GM18508 (cell line): ENCODE results near the gene COMMD6.

ENCODE experiments used
- ATAC-seq: cut with Tn5 transposase; IDR thresholded peaks from one replicate; pipeline ENCODE4 v1.9.1; 2021; ENCODE audit warnings: moderate number of reproducible peaks; ENCODE audit not compliant: insufficient read depth, unreplicated experiment

Gene COMMD6

DNA sequence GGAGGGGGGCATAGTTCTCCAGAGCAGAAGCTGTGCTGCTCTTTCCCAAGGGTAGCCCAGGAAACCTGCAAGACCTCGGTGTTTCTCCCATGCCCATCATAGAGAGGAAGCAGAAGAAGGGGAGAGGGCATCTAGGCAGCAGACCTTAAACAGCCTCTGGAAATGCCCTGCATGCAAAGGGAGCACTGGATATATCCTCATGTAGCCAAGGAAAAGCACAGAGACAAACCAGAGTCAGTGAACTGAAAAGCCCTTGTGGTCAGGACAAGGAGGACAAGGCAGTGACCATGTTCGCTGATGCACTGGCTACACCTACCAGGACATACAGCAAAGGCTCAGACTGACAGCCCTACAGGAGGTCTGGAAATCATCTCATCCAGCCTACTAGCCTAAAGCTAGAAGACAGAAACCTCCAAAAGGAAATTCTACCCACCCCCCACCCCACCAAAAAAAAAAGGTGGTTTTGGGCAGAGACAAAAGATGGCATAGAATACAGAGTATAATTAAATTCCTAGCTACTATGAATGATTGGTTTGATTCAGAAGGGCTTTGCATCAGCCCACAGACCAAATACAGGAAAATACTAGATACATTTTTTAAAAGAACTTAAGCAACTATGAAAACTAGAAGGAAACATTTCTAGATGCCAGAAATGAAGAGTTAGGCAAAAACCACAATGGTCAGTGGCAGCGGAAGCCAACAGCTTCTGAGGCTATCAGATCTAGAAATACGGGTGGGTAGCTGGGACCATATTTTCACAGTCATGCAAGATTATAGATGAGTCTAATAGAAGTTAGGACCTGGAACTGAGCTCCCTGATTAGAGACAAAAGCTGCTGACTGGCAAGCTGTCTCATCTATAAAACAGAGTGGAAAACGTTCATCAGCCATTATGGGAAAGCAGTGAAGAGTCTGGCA lies 51.2 kb downstream of the COMMD6 start:
- ATAC-seq = no peak

GRCh38 chr13:75485286-75486062 lies 52.2 kb downstream of the COMMD6 start:
- ATAC-seq = no peak

DNA sequence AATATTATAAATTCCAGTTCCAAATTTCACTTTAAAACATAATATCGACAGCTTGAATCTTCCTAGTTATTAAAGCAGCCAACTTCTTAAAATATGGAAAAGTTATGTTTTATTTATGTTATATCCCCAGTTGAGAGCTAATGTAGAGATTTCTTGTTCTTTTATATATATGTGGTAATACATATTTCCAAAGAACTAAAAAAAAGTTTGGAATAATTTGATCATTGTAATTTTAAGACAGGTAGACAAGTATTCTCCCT lies 54.9 kb downstream of the COMMD6 start:
- no peak for ATAC-seq

DNA sequence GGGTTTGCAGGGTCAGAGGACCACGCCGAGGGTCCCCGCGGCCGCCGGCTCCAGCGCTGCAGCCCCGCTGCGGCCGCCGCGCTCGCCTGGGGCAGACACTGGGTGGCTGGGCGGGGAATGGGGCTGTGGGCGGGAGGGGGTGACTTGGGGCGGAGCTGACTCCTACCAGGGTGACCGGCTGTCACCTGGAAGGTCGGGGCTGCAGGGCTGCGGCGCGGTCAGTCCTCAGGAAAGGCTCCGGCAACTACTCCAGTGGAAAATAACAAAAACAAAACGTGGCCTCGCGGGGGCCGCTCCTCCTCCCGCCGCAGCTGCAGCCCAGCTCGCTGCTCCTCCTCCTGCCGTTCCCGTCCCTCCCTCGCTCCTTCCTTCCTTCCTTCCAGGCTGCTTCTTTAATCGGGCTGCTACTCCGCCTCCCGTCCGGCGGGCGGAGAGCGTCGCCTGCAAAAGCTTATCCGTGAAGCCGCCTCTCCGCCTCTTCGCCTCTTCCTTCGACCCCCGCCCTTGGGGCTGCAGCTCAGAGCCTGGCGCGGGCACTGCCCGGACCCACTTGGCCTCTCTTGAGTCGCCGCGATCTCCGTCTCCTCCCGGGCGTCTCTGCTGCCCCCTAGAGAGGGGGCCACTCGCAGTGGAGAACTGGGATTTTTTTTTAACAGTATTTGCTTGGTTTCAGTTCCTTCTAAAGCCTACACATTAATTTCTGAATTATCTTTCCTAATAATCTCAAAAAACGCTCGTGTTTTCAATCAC lies 55.4 kb downstream of the COMMD6 start, which contains the start of gene TBC1D4:
TSS of gene TBC1D4 (minus strand) at position 100 of the 750 bp plus-strand sequence. CDS start 402 bp downstream, outside the sequence.
- ATAC-seq = peak; percentile 72

DNA sequence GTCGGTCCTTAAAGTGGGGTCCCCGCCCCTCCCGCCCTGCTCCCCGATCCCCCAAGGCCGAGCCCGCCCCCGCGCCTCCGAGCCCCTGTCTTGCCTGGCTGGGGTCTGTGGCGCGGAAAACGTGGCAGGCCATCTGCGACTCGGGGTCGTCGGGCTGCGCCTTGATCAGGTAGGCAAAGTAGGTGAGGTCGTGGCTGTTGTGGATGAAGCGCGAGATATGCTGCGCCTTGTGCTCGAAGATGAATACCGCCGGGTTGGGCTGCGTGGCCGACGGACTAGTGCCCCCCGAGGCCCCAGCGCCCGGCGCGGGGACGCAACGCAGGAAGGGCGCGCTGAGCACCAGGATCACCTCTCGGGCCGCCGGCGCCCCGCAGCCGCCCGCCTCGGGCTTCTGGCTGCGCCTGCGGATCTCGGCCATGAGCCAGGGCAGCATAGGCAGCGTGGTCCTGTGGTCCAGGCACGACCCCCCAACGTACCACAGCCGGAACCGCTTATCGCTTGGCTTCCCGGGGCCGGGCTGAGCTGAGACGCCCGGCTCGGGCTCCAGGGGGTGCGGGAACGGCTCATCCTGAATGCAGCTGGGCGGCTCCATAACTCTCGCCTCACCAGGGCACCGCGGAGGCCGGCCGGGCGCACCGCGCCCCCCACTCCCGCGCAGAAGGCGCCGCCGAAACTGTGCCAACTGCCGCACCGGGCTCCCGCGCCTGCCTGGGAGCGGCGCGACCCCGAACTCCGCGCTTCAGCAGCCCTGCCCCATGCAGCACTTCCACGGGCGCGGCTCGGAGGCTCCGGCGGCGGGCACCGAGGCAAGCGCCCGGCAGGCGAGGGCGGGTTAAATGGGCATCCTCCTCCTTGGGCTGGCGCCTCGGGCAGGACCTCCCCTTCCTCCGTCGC lies 56.2 kb downstream of the COMMD6 start:
- peak; percentile 6 for ATAC-seq

DNA sequence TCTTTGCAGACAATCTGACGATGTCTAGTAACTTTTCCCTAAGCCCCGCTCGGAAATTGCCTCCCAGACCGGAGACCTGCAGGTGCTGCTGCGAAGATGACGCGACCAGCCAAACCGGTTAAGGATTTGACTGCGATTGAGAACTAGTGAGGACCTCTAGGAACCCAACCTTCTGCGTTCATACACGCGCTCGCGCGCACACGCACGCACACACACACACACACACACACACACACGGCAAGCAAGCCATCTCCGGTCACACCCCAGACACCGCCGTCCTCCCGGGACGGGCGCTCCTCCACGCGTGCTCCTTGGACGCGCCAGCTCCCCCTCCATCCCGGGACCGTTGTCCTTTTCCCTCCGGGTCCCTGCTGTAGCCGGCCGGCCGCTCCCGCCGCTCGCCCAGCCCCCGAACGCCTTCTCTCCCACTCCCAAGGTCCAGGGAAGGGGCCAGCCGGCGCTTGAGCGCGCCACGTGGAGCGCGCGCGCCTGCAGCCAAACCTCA lies 56.9 kb downstream of the COMMD6 start:
- no peak for ATAC-seq

DNA sequence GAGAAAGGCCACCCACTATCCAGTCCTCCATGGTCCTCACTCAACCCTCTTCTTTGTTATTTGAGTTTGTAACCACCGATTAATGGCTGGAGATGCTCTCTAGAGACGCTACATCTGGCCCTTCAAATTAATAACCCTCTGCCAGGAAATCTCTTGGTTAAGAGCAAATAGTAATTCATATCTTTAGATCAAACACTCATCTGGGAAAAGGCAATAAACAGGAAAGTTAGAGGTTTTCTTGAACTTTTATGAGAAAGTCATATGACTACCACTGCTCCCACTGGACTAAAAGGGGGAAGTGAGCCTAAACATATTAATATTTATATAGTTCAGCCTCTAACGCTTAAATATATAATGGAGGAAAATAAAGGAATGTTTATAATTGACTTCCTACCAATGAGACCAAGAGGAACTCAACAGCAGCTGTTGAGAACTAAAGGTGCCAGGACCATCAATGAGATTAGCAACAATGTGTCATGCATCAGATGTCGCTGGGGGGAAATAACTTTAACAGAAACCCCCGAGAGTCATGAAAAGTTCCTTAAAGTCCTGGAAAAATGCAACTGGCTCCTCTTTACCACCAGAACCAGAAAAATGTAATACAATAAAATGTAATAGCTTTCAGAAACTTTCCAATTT lies 58.4 kb downstream of the COMMD6 start:
- ATAC-seq = no peak

DNA sequence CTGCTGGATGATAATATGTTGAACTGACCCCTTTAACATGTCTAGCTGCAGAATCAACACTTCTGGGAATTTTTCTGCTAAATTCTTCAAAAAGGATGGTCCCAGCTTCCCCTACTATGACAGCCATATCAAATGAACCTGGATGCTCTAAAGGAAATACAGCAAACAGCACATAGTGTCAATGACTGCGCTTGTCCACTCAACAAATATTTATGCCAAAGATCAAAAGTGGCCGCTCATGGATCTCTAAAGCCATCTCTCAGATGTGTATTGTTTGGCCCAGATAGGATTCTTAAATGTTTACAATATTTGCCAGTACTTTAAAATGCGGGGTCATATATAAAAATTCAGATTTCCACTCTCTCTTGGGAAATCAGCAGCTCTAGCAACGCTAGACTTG lies 59.0 kb downstream of the COMMD6 start:
- ATAC-seq = no peak
